Naive thymus-derived CD4-positive, alpha-beta T cell (primary cell): ENCODE data around the gene RBBP8NL. TPM values are rescaled to one million over a fixed set of nuclear protein-coding genes. Genes with fewer than 3 reads are reported as not detected.

Experiments used
- ATAC-seq: fragments of 150-1000 bp; cut with Tn5 transposase; 2 replicates; pipeline ENCODE4 v1.10.0; 2021; ENCODE audit warnings: mild to moderate bottlenecking, moderate library complexity
- CTCF ChIA-PET: fragments of 350-600 bp; sonication (Branson Sonifier 250); formaldehyde crosslinking; loops from one replicate; lab custom pipeline; 2021; ENCODE audit warnings: antibody characterized with exemption; lab: Charles Lee
- POLR2A ChIA-PET: fragments of 350-600 bp; sonication (Branson Sonifier 250); formaldehyde crosslinking; loops from one replicate; lab custom pipeline; 2021; ENCODE audit warnings: antibody characterized with exemption, inconsistent platforms; lab: Charles Lee
- DNase-seq, 9 donors: peaks; one replicate each; pipeline versions ENCODE4 v3.0.0 to v3.0.0-alpha.2; 2020 to 2022; ENCODE audit warnings: mixed read lengths in 1 of 9
- H3K27ac ChIP-seq: one replicate; pipeline ENCODE4 v1.7.0; 2013; ENCODE audit warnings: mild to moderate bottlenecking, low read depth, low read length, moderate library complexity
- H3K27me3 ChIP-seq, 2 donors: one replicate each; pipeline ENCODE4 v1.7.0; 2013; ENCODE audit warnings: low read length in 2 of 2, mild to moderate bottlenecking in 2 of 2, moderate library complexity in 2 of 2; ENCODE audit not compliant: control insufficient read depth in 2 of 2, insufficient read depth in 2 of 2
- H3K36me3 ChIP-seq, 3 experiments: 1 replicate in 2 of 3; 2 replicates in 1 of 3; pipeline ENCODE4 v1.7.0; 2013; ENCODE audit warnings: low read length in 3 of 3, mild to moderate bottlenecking in 3 of 3, moderate library complexity in 1 of 3; ENCODE audit not compliant: insufficient read depth in 3 of 3, control insufficient read depth in 2 of 3
- H3K4me1 ChIP-seq, 2 donors: one replicate each; pipeline ENCODE4 v1.7.0; 2013; ENCODE audit warnings: low read length in 2 of 2, mild to moderate bottlenecking in 2 of 2, moderate library complexity in 1 of 2; ENCODE audit not compliant: control insufficient read depth in 2 of 2, insufficient read depth in 2 of 2
- H3K4me3 ChIP-seq: 2 replicates; pipeline ENCODE4 v1.7.0; 2013; ENCODE audit warnings: mild to moderate bottlenecking, low read length
- H3K9me3 ChIP-seq, 3 experiments: 1 replicate in 2 of 3; 2 replicates in 1 of 3; pipeline ENCODE4 v1.7.0; 2013; ENCODE audit warnings: low read length in 3 of 3; ENCODE audit not compliant: control insufficient read depth in 2 of 3
- H3K27ac Mint-ChIP-seq, 9 donors: one replicate each; pipeline ENCODE4 v1.8.0; 2020 to 2022; ENCODE audit warnings: mixed read lengths in 9 of 9, mild to moderate bottlenecking in 8 of 9, moderate library complexity in 5 of 9, inconsistent platforms in 2 of 9
- H3K27me3 Mint-ChIP-seq, 5 donors: one replicate each; pipeline ENCODE4 v1.8.0; 2021 to 2022; ENCODE audit warnings: mixed read lengths in 5 of 5, mild to moderate bottlenecking in 1 of 5
- H3K36me3 Mint-ChIP-seq, 5 donors: one replicate each; pipeline ENCODE4 v1.8.0; 2020 to 2022; ENCODE audit warnings: mixed read lengths in 5 of 5, mild to moderate bottlenecking in 3 of 5, inconsistent platforms in 1 of 5
- H3K4me1 Mint-ChIP-seq, 7 donors: one replicate each; pipeline ENCODE4 v1.8.0; 2020 to 2022; ENCODE audit warnings: mixed read lengths in 7 of 7, mild to moderate bottlenecking in 3 of 7, inconsistent platforms in 1 of 7
- H3K4me3 Mint-ChIP-seq, 10 donors: one replicate each; pipeline ENCODE4 v1.8.0; 2020 to 2022; ENCODE audit warnings: mild to moderate bottlenecking in 10 of 10, mixed read lengths in 10 of 10, moderate library complexity in 6 of 10, inconsistent platforms in 2 of 10
- H3K9me3 Mint-ChIP-seq, 11 donors: one replicate each; pipeline ENCODE4 v1.8.0; 2020 to 2022; ENCODE audit warnings: mixed read lengths in 11 of 11, mild to moderate bottlenecking in 4 of 11, inconsistent platforms in 1 of 11, moderate library complexity in 1 of 11
- intact Hi-C, 2 donors: fragments of 100-400 bp; cut with micrococcal nuclease; formaldehyde crosslinking; loops; one replicate each; pipeline ENCODE4 v1.15.1; 2023
- polyA plus RNA-seq, 2 donors: library from polyadenylated mRNA; unstranded; fragments of 300-500 nt; fragmentation: Illumina TruSeq; gene quantifications; one replicate each; pipeline ENCODE4 v1.2.3, GENCODE V29; 2021
- total RNA-seq, 6 experiments: library from RNA in 5 of 6; stranded (reverse) in 5 of 6; gene quantifications; 1 replicate in 5 of 6; 2 replicates in 1 of 6; pipeline ENCODE4 v1.2.3 and lab custom pipeline; 2021 to 2026

RBBP8NL gene
- total and polyA plus RNA-seq, 7 experiments from 2014 or later = not detected

DNA sequence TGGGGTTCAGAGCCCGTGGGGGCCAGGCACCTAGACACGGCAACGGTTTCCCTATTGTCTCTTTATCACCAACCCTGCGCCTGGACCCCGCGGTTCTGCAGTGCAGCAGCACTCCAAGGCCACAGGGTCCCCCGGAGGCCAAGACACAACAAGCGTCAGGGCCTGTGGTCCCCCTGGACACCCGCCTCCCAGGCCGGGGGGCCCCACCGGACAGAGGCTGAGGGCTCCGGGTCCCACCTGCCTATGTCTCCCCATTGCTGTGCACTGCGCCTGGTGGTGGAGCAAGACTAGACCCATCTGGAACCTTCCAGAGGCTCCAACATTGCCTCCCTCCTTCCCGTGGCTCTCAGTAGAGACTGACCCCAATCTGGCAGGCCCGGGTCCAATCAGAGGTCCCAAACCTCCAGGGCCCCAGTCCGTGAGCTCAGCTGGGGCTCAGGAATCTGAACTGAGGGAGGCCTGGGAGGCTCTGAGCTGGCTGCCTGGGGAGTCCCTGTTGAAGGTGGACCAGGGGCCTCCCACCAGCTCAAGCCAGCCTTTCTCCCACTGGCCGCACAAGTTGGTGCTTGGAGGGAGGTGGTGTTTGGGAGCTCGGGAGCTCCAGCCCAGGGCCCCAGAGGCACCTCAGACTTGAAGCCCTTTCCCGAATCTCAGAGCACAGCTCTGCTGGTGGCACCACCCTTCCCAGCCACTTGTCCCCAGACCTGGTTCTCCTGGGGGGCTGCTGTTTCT is 39.6 kb upstream of the RBBP8NL start:
- CTCF ChIA-PET = no interaction called here
- no peaks in the 10 kb centered on the region for H3K9me3 Mint-ChIP-seq
- Histone ChIP-seq H3K27ac (no peak overlapping the region), H3K9me3 (no peaks in the 10 kb centered on the region), H3K36me3 (no peaks in the 10 kb centered on the region), H3K27me3 (no peaks in the 10 kb centered on the region), H3K4me3 (no peak overlapping the region), H3K4me1 (no peaks in the 10 kb centered on the region)
- H3K27me3 Mint-ChIP-seq = peaks cover 2 to 15% (median 11%) of the 10 kb centered on the region in 5 donors
- no peak overlapping the region for H3K27ac Mint-ChIP-seq
- no peak for DNase-seq
- H3K4me1 Mint-ChIP-seq = no peaks in the 10 kb centered on the region
- H3K4me3 Mint-ChIP-seq = no peak overlapping the region
- POLR2A ChIA-PET = no interaction called here
- no peaks in the 10 kb centered on the region for H3K36me3 Mint-ChIP-seq
- no peak for ATAC-seq
- intact Hi-C loops = no loop called here

GRCh38 chr20:62466072-62466760 is 38.9 kb upstream of the RBBP8NL start:
- no peaks in the 10 kb centered on the region for H3K9me3 ChIP-seq
- no peaks in the 10 kb centered on the region for H3K36me3 Mint-ChIP-seq
- CTCF ChIA-PET = no interaction called here

GRCh38 chr20:62464990-62465389 is 37.7 kb upstream of the RBBP8NL start:
- Histone ChIP-seq H3K27me3 (no peaks in the 10 kb centered on the region), H3K4me1 (no peaks in the 10 kb centered on the region), H3K4me3 (no peak overlapping the region), H3K9me3 (no peaks in the 10 kb centered on the region), H3K36me3 (no peaks in the 10 kb centered on the region), H3K27ac (no peak overlapping the region)
- no peak overlapping the region for H3K4me3 Mint-ChIP-seq
- ChIA-PET POLR2A (no interaction called here), CTCF (no interaction called here)
- H3K27ac Mint-ChIP-seq = no peak overlapping the region
- H3K36me3 Mint-ChIP-seq = no peaks in the 10 kb centered on the region
- H3K27me3 Mint-ChIP-seq = peaks cover 0 to 9% (median 3%) of the 10 kb centered on the region in 5 donors
- DNase-seq (no peak), ATAC-seq (no peak)
- no peaks in the 10 kb centered on the region for H3K4me1 Mint-ChIP-seq
- intact Hi-C loops = no loop called here
- H3K9me3 Mint-ChIP-seq = no peaks in the 10 kb centered on the region

More at GRCh38 chr20:62466072-62466760, 38.9 kb upstream of the RBBP8NL start:
- no peaks in the 10 kb centered on the region for H3K36me3 ChIP-seq
- Mint-ChIP-seq H3K9me3 (no peaks in the 10 kb centered on the region), H3K4me1 (no peaks in the 10 kb centered on the region), H3K27ac (no peak overlapping the region), H3K27me3 (peaks cover 0 to 13% (median 8%) of the 10 kb centered on the region in 5 donors), H3K4me3 (no peak overlapping the region)
- no peak for DNase-seq
- H3K4me1 ChIP-seq = no peaks in the 10 kb centered on the region
- H3K27me3 ChIP-seq = no peaks in the 10 kb centered on the region
- no peak overlapping the region for H3K4me3 ChIP-seq
- no peak overlapping the region for H3K27ac ChIP-seq
- no peak for ATAC-seq
- POLR2A ChIA-PET = no interaction called here
- intact Hi-C loops = no loop called here

- H3K4me3 Mint-ChIP-seq = no peak overlapping the region
- no peaks in the 10 kb centered on the region for H3K4me1 Mint-ChIP-seq
- intact Hi-C loops = no loop called here
- no peak overlapping the region for H3K27ac Mint-ChIP-seq
- H3K9me3 ChIP-seq = no peaks in the 10 kb centered on the region
- no peak for DNase-seq
- H3K4me3 ChIP-seq = no peak overlapping the region
- ATAC-seq = no peak
- POLR2A ChIA-PET = no interaction called here
- H3K36me3 Mint-ChIP-seq = no peaks in the 10 kb centered on the region
- H3K27me3 ChIP-seq = no peaks in the 10 kb centered on the region
- CTCF ChIA-PET = no interaction called here
- no peaks in the 10 kb centered on the region for H3K9me3 Mint-ChIP-seq
- H3K27me3 Mint-ChIP-seq = peaks cover 0 to 3% (median 0%) of the 10 kb centered on the region in 5 donors
- H3K27ac ChIP-seq = no peak overlapping the region
- H3K4me1 ChIP-seq = no peaks in the 10 kb centered on the region
- H3K36me3 ChIP-seq = no peaks in the 10 kb centered on the region
Measured at GRCh38 chr20:62464425-62464770, 37.1 kb upstream of the RBBP8NL start.

DNA sequence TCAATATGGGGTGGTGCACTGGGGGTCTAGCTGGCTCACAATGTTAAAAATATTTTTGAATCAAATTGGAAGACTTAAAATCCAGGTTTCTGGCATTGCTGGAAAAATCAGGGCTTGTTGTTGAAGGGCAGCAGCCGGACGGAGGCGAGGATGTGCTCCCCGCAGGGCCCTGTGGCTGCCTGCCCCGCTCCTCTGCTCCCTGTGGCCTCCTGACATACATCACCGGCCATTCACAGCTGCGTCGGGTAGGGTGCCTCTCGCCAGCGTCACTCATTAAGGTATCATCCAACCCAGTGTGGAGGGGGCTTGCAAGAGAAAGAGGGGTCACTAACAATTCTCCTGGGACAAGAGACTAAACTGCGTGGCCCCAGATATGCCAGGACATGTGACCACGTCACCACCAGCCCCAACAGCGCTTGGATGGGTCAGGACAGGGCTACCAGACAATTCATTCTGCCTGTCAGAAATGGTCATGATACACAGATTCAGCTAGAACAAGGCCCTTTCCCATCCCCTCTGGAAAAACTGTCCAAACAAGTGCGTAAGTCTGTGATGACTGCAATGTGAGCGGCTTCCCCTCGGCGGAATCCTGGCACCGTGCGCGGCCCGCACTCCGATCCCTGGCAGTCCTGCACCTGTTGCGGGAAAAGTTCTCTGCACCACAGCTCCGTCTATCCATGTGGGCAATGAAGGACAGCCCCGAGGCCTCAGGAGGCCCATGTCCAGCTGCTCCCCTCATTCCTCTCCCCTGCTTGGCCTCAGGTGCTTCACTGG is 36.5 kb upstream of the RBBP8NL start:
- Histone ChIP-seq H3K27ac (no peak overlapping the region), H3K4me1 (no peaks in the 10 kb centered on the region), H3K36me3 (no peaks in the 10 kb centered on the region), H3K9me3 (no peaks in the 10 kb centered on the region), H3K27me3 (no peaks in the 10 kb centered on the region), H3K4me3 (no peak overlapping the region)
- ChIA-PET POLR2A (no interaction called here), CTCF (no interaction called here)
- H3K4me3 Mint-ChIP-seq = no peak overlapping the region
- ATAC-seq (no peak), DNase-seq (no peak)
- no peaks in the 10 kb centered on the region for H3K27me3 Mint-ChIP-seq
- no peaks in the 10 kb centered on the region for H3K36me3 Mint-ChIP-seq
- no peak overlapping the region for H3K27ac Mint-ChIP-seq
- H3K9me3 Mint-ChIP-seq = no peaks in the 10 kb centered on the region
- no peaks in the 10 kb centered on the region for H3K4me1 Mint-ChIP-seq
- intact Hi-C loops = no loop called here

- Mint-ChIP-seq H3K9me3 (no peaks in the 10 kb centered on the region), H3K4me3 (no peak overlapping the region), H3K4me1 (no peaks in the 10 kb centered on the region), H3K36me3 (no peaks in the 10 kb centered on the region), H3K27ac (no peak overlapping the region), H3K27me3 (no peaks in the 10 kb centered on the region)
- H3K27me3 ChIP-seq = no peaks in the 10 kb centered on the region
- H3K4me1 ChIP-seq = no peaks in the 10 kb centered on the region
- no peak overlapping the region for H3K27ac ChIP-seq
- ChIA-PET POLR2A (no interaction called here), CTCF (no interaction called here)
- H3K36me3 ChIP-seq = no peaks in the 10 kb centered on the region
- no peak overlapping the region for H3K4me3 ChIP-seq
- DNase-seq (no peak), ATAC-seq (no peak)
- no peaks in the 10 kb centered on the region for H3K9me3 ChIP-seq
- intact Hi-C loops = no loop called here
Measured at GRCh38 chr20:62462976-62463592, 35.7 kb upstream of the RBBP8NL start.
